T-cell (primary cell): Measurements from ENCODE around the gene RINL. TPM values are rescaled to one million over a fixed set of nuclear protein-coding genes. Genes with fewer than 3 reads are reported as not detected.

Experiments
- ATAC-seq, 4 experiments: fragments of 200-7000 bp in 3 of 4; fragments of 150-1000 bp in 1 of 4; cut with Tn5 transposase; replicated peaks in 1 of 4; 1 replicate in 3 of 4; 2 replicates in 1 of 4; pipeline ENCODE4 v1.10.0; 2021; ENCODE audit warnings: moderate library complexity in 3 of 4, mild to moderate bottlenecking in 2 of 4, moderate number of reproducible peaks in 1 of 4
- CTCF ChIA-PET, 2 donors: fragments of 300-600 bp; sonication (Branson Sonifier 250); formaldehyde crosslinking; loops; one replicate each; lab custom pipeline; 2022; ENCODE audit warnings: antibody characterized with exemption in 2 of 2; lab: Charles Lee
- POLR2A ChIA-PET, 2 donors: fragments of 300-600 bp; sonication (Branson Sonifier 250); formaldehyde crosslinking; loops; one replicate each; lab custom pipeline; 2022; ENCODE audit warnings: antibody characterized with exemption in 2 of 2; lab: Charles Lee
- DNase-seq, 35 experiments: peaks; one replicate each; pipeline versions ENCODE4 v3.0.0 to v3.0.0-alpha.2; 2013 to 2023
- H3K27ac ChIP-seq: one replicate; pipeline ENCODE4 v1.5.1; 2013; ENCODE audit warnings: low read length
- H3K27me3 ChIP-seq, 2 experiments: replicated peaks in 1 of 2; 1 replicate in 1 of 2; 2 replicates in 1 of 2; pipeline versions ENCODE4 v1.6.1 to v1.7.0; 2013; ENCODE audit warnings: low read length in 1 of 2, mixed read lengths in 1 of 2; ENCODE audit not compliant: control insufficient read depth in 2 of 2, insufficient read depth in 2 of 2; ENCODE audit errors: extremely low read depth in 1 of 2
- H3K36me3 ChIP-seq, 2 donors: 1 replicate in 1 of 2; 2 replicates in 1 of 2; pipeline versions ENCODE4 v1.6.1 to v1.7.0; 2013; ENCODE audit warnings: low read length in 1 of 2; ENCODE audit not compliant: control insufficient read depth in 2 of 2, insufficient read depth in 1 of 2; ENCODE audit errors: extremely low read depth in 1 of 2
- H3K4me1 ChIP-seq, 2 experiments: 1 replicate in 1 of 2; 2 replicates in 1 of 2; pipeline versions ENCODE4 v1.6.1 to v1.7.0; 2013; ENCODE audit warnings: low read length in 2 of 2, mixed read lengths in 1 of 2; ENCODE audit not compliant: insufficient read depth in 2 of 2, control insufficient read depth in 1 of 2; ENCODE audit errors: extremely low read depth in 1 of 2
- H3K4me3 ChIP-seq, 2 donors: 1 replicate in 1 of 2; 2 replicates in 1 of 2; pipeline versions ENCODE4 v1.5.1 to v1.7.0; 2013; ENCODE audit warnings: mild to moderate bottlenecking in 2 of 2, low read length in 1 of 2, moderate library complexity in 1 of 2; ENCODE audit not compliant: control insufficient read depth in 1 of 2; ENCODE audit errors: extremely low read depth in 1 of 2
- H3K9me3 ChIP-seq: 2 replicates; pipeline ENCODE4 v1.7.0; 2013
- H3K27ac Mint-ChIP-seq, 2 donors: one replicate each; pipeline ENCODE4 v1.8.0; 2020 to 2021; ENCODE audit warnings: mild to moderate bottlenecking in 2 of 2, mixed read lengths in 2 of 2
- H3K27me3 Mint-ChIP-seq, 2 donors: one replicate each; pipeline ENCODE4 v1.8.0; 2021 to 2022; ENCODE audit warnings: mixed read lengths in 2 of 2
- H3K36me3 Mint-ChIP-seq: one replicate; pipeline ENCODE4 v1.8.0; 2021; ENCODE audit warnings: mixed read lengths
- H3K4me1 Mint-ChIP-seq, 3 donors: one replicate each; pipeline ENCODE4 v1.8.0; 2020 to 2022; ENCODE audit warnings: mixed read lengths in 3 of 3, mild to moderate bottlenecking in 1 of 3
- H3K4me3 Mint-ChIP-seq, 3 donors: one replicate each; pipeline ENCODE4 v1.8.0; 2020 to 2022; ENCODE audit warnings: mild to moderate bottlenecking in 3 of 3, mixed read lengths in 3 of 3, moderate library complexity in 3 of 3
- H3K9me3 Mint-ChIP-seq, 3 donors: one replicate each; pipeline ENCODE4 v1.8.0; 2020 to 2022; ENCODE audit warnings: mixed read lengths in 3 of 3
- WGBS: methylation state at CpG from one replicate; pipeline ENCODE4 v1.1.5; 2013; ENCODE audit warnings: missing lambda C conversion rate; ENCODE audit not compliant: insufficient coverage; 5-methylcytosine and 5-hydroxymethylcytosine counted together
- total RNA-seq, 35 experiments: library from RNA in 6 of 35; stranded (reverse) in 6 of 35; fragments of 120-200 nt in 1 of 35; gene quantifications; one replicate each; pipeline versions ENCODE4 v1.2.1 to v1.2.4 and lab custom pipeline; 2013 to 2026

RINL gene
- total RNA-seq, 5 donors from 2014 or later (not counting 1 experiment from before 2014, with no cell fraction given): 44.2 to 81.3 (median 71.0) TPM

DNA sequence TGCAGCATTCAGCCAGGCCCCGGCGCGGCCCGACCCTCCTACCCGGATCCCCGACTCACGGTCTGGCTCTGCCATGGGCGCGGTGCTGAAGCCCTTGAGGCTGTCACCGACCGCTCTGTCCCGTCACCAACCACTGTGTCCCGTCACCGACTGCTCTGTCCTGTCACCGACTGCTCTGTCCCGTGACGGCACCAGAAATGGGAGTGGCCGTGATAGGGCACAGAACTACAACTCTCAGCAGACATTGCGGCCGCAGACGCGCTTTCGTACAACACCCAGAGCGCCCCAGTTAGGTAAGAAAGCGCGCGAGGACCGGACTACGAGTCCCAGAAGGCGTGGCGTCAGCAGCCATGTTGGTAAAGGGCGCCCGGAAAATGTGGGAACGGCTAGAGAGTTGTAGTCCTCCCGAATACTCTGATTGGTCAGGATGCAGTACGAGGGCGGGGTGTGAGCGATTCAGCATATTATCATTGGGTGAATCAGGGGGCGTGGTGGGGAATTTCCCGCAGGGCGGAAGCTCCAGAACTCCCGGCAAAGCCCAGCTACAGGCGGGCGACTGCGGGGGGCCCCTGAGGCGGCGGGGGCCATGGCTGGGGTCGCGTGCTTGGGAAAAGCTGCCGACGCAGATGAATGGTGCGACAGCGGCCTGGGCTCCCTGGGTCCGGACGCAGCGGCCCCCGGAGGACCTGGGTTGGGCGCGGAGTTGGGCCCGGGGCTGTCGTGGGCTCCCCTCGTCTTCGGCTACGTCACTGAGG is 21.5 kb upstream of the RINL start, which contains the start of the genes NFKBIB and SIRT2:
TSS of gene NFKBIB (plus strand) at position 523 of the 755 bp plus-strand sequence. CDS start at position 587, 64 bp downstream.
TSS of gene SIRT2 (minus strand) at position 172 of the 755 bp plus-strand sequence. CDS start at position 75, 97 bp downstream.
- POLR2A ChIA-PET: interaction anchor here in 1 of 2 donors (0.5 to 2.5 kb wide), 6 partner anchors 10 to 361 kb away, joined by 3 to 11 read pairs (median 6); partner anchors contain the start of genes MRPS12, RINL and SARS2
- Histone ChIP-seq H3K27ac (peak within 1 kb of the TSS; percentile 92), H3K36me3 (peaks cover 0 to 6% of the 10 kb centered on the region in 2 donors), H3K4me1 (peaks cover 9 to 28% of the 10 kb centered on the region in 2 experiments), H3K4me3 (peak within 1 kb of the TSS; percentile 80 to 83), H3K27me3 (no peaks in the 10 kb centered on the region), H3K9me3 (no peaks in the 10 kb centered on the region)
- Mint-ChIP-seq H3K4me1 (peaks cover 50 to 52% (median 51%) of the 10 kb centered on the region in 3 donors), H3K9me3 (no peaks in the 10 kb centered on the region), H3K36me3 (peaks cover 12% of the 10 kb centered on the region), H3K4me3 (peak within 1 kb of the TSS; percentile 86 to 100 (median 93)), H3K27me3 (no peaks in the 10 kb centered on the region), H3K27ac (peak within 1 kb of the TSS; percentile 94)
- CTCF ChIA-PET: interaction anchor here in 1 of 2 donors (0.6 to 1.9 kb wide), 5 partner anchors 30 to 497 kb away, joined by 4 to 23 read pairs (median 7); partner anchors contain the start of genes ECH1, FAM98C, MRPS12 and SARS2
- ATAC-seq (peak; percentile 89 to 94 (median 93)), DNase-seq (peak; percentile 95 to 100 (median 99))
- under 1% methylated on average over 64 of the region's 64 CpGs for WGBS

DNA sequence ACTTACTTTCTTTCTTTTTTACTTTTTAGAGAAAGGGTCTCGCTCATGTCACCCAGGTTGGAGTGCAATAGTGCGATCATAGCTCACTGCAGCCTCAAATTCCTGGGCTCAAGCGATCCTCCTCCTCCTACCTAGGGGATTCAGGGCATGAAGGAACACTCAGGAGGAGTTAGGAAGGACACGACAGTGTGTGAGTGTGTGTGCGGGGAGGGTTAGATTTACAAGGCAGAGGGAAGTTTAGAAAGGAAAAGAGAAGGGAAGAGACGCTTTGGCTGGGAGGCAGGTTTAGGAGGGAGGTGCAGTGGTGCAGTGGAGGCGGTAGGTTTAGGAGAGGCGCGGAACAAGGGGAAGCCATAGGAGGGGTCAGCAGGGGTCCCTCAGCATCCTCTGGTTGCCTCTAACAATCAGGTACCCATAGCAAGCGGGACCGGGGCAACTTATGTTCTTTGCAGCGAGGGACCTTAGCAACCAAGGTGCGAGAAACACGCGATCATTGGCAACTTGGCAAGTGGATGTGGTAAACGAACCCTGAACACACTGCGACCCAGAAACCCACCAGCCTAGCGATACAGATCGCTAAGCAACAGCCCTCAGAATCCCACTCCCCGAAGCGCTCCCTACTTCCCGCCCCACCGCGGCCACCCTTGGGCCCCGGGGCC is 20.8 kb upstream of the RINL start:
- H3K27me3 ChIP-seq: no peaks in the 10 kb centered on the region
- peaks cover 9 to 28% of the 10 kb centered on the region in 2 experiments for H3K4me1 ChIP-seq
- WGBS: 2% methylated on average over 20 of the region's 25 CpGs
- H3K4me3 Mint-ChIP-seq: peak overlapping the region; percentile 86 to 100 (median 93)
- peak overlapping the region; percentile 88 to 94 for H3K27ac Mint-ChIP-seq
- peak overlapping the region; percentile 92 for H3K27ac ChIP-seq
- peak in 1 of 4 experiments; percentile 0 for ATAC-seq
- peaks cover 7% of the 10 kb centered on the region for H3K36me3 Mint-ChIP-seq
- peak in 9 of 35 experiments; percentile 61 to 80 (median 69) for DNase-seq
- H3K9me3 ChIP-seq: no peaks in the 10 kb centered on the region
- CTCF ChIA-PET: no interaction called here
- H3K36me3 ChIP-seq: no peaks in the 10 kb centered on the region
- POLR2A ChIA-PET: interaction anchor here in 1 of 2 donors (0.7 kb wide), 1 partner anchor 25 kb away, joined by 3 read pairs; no protein-coding TSS in a partner anchor
- peaks cover 44 to 54% (median 46%) of the 10 kb centered on the region in 3 donors for H3K4me1 Mint-ChIP-seq
- peak overlapping the region; percentile 80 to 83 for H3K4me3 ChIP-seq
- no peaks in the 10 kb centered on the region for H3K9me3 Mint-ChIP-seq
- no peaks in the 10 kb centered on the region for H3K27me3 Mint-ChIP-seq

DNA sequence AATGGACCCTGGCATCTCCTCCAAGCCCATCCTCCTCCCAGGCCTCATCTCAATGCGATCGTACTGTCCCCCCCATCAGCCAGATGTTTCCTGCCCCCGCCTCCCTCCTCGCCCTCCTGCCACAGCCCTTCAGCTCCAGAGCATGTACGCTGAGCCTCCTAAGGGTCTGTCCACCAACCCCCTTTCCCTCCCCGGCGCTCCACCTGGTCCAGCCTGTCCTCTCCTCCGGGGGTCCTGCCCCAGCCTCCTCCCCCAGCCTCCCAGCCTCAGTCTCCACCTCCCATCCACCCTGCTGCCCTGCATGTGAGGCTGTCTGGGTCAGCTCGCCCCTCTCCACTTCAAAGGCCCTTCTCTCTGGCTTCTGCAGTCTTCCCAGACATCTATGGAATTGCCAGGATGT is 16.9 kb upstream of the RINL start:
- Mint-ChIP-seq H3K27me3 (no peaks in the 10 kb centered on the region), H3K9me3 (no peaks in the 10 kb centered on the region), H3K36me3 (peaks cover 6% of the 10 kb centered on the region), H3K4me1 (peaks cover 24 to 34% (median 24%) of the 10 kb centered on the region in 3 donors), H3K4me3 (no peak overlapping the region), H3K27ac (no peak overlapping the region)
- Histone ChIP-seq H3K27me3 (no peaks in the 10 kb centered on the region), H3K9me3 (no peaks in the 10 kb centered on the region), H3K27ac (no peak overlapping the region), H3K36me3 (peaks cover 0 to 8% of the 10 kb centered on the region in 2 donors), H3K4me3 (no peak overlapping the region), H3K4me1 (peaks cover 3 to 19% of the 10 kb centered on the region in 2 experiments)
- ATAC-seq: no peak
- WGBS: 74% methylated on average over 8 of the region's 9 CpGs
- POLR2A ChIA-PET: interaction anchor here in 1 of 2 donors (0.7 kb wide), 1 partner anchor 19 kb away, joined by 5 read pairs; no protein-coding TSS in a partner anchor
- CTCF ChIA-PET: no interaction called here
- DNase-seq: no peak

DNA sequence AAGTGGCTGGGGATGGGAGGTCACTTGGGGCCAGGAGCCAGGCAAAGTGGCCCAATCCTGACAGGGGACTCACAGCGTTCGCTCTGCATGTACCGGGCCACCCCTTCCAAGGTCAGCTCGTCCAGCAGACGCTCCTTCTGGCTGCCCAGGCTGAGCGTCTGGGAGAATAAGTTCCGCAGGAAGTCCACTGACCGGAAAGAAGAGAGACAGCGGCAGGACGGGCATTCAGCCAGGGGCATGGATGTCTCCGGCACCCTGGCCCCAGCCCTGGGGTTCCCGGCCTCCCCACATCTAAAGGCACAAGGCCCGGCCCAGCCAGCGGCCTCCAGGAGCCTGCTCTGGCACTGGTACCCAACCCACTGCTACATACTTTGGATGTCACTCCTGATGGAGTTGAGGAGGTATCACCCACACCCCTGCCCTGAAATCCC is 15.3 kb upstream of the RINL start:
- no peak for DNase-seq
- Histone ChIP-seq H3K4me1 (peaks cover 0 to 11% of the 10 kb centered on the region in 2 experiments), H3K27ac (no peak overlapping the region), H3K27me3 (no peaks in the 10 kb centered on the region), H3K36me3 (peaks cover 13 to 23% of the 10 kb centered on the region in 2 donors), H3K4me3 (no peak overlapping the region), H3K9me3 (no peaks in the 10 kb centered on the region)
- CTCF ChIA-PET: no interaction called here
- POLR2A ChIA-PET: no interaction called here
- Mint-ChIP-seq H3K4me1 (peaks cover 15 to 22% (median 15%) of the 10 kb centered on the region in 3 donors), H3K9me3 (no peaks in the 10 kb centered on the region), H3K36me3 (peaks cover 10% of the 10 kb centered on the region), H3K27ac (no peak overlapping the region), H3K27me3 (no peaks in the 10 kb centered on the region), H3K4me3 (no peak overlapping the region)
- 96% methylated on average over 8 of the region's 14 CpGs for WGBS
- no peak for ATAC-seq

DNA sequence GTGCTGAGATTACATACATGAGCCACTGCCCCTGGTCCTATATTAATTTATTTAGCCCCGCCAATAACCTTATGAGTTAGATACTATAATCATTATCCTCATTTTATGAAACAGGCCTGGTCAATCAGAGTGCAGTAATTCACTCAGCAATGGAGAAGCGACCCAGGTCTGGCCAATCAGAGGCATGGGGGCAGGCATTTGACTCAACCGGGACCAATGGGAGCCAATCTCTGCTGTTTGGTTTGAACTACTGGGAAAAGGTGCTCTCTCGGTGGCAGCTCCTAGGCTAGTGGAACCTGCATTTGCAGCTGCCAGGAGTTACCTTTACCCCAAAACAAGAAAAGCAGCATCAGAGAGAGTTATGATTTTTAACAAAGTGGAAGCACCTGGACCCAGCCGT is 14.8 kb upstream of the RINL start:
- Mint-ChIP-seq H3K4me1 (peaks cover 9 to 17% (median 13%) of the 10 kb centered on the region in 3 donors), H3K27ac (no peak overlapping the region), H3K27me3 (no peaks in the 10 kb centered on the region), H3K9me3 (no peaks in the 10 kb centered on the region), H3K4me3 (no peak overlapping the region), H3K36me3 (peaks cover 10% of the 10 kb centered on the region)
- ATAC-seq (no peak), DNase-seq (no peak)
- Histone ChIP-seq H3K27me3 (no peaks in the 10 kb centered on the region), H3K9me3 (no peaks in the 10 kb centered on the region), H3K27ac (no peak overlapping the region), H3K4me1 (peaks cover 0 to 6% of the 10 kb centered on the region in 2 experiments), H3K4me3 (no peak overlapping the region), H3K36me3 (peaks cover 13 to 26% of the 10 kb centered on the region in 2 donors)
- WGBS: 100% methylated on average over 2 of the region's 5 CpGs
- POLR2A ChIA-PET: no interaction called here
- CTCF ChIA-PET: no interaction called here

DNA sequence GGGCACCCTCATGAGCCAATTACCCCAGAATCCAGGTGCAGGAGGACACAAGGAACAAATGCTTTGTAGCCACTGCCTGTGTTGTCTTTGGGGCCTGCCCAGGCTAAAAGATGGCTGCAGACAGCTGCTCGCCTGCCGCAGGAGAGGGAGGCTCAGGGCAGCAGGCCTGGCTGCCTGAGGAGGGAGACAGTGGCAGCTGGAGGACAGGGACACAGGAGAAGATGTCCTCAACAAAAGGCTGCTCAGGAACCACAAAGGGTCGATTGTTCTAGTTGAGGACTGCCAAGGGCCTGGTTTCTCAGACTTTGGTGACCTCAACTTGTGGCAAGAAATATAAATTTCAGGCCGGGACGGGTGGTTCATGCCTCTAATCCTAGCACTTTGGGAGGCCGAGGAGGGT is 13.7 kb upstream of the RINL start:
- no peak for DNase-seq
- Histone ChIP-seq H3K4me1 (peaks cover 0 to 5% of the 10 kb centered on the region in 2 experiments), H3K27me3 (no peaks in the 10 kb centered on the region), H3K36me3 (peaks cover 13 to 26% of the 10 kb centered on the region in 2 donors), H3K27ac (no peak overlapping the region), H3K4me3 (no peak overlapping the region), H3K9me3 (no peaks in the 10 kb centered on the region)
- Mint-ChIP-seq H3K36me3 (peaks cover 10% of the 10 kb centered on the region), H3K4me1 (peaks cover 7 to 10% (median 10%) of the 10 kb centered on the region in 3 donors), H3K9me3 (no peaks in the 10 kb centered on the region), H3K27me3 (no peaks in the 10 kb centered on the region), H3K27ac (no peak overlapping the region), H3K4me3 (no peak overlapping the region)
- 93% methylated on average over 5 of the region's 6 CpGs for WGBS
- ChIA-PET POLR2A (no interaction called here), CTCF (interaction anchor here (0.5 to 0.7 kb wide), 3 partner anchors 14 to 565 kb away, joined by 3 to 4 read pairs (median 4); no protein-coding TSS in a partner anchor)
- no peak for ATAC-seq
